A549 (cell line): Measurements from ENCODE around the gene LMNA.

Experiments
- CBX8 ChIP-seq: fragments of 200-600 bp; sonication (generic); IDR thresholded peaks from 2 replicates; pipeline ENCODE4 v1.6.1; 2016
- CEBPB ChIP-seq, 2 experiments: fragments of >200 bp in 1 of 2; sonication (Bioruptor Twin) in 1 of 2; formaldehyde crosslinking in 1 of 2; IDR thresholded peaks; 2 replicates each; pipeline ENCODE4 v1.6.1; 2012 to 2016
- CTCF ChIP-seq: fragments of >200 bp; sonication (Bioruptor Twin); formaldehyde crosslinking; IDR thresholded peaks from 3 replicates; pipeline ENCODE4 v1.5.1; 2016
- EP300 ChIP-seq, 2 experiments: fragments of >200 bp; sonication (Bioruptor Twin); formaldehyde crosslinking; IDR thresholded peaks; 2 replicates in 1 of 2; 3 replicates in 1 of 2; pipeline ENCODE4 v1.6.1; 2016 to 2017
- POLR2A ChIP-seq: IDR thresholded peaks from 2 replicates; pipeline ENCODE4 v1.6.1; 2012; ENCODE audit warnings: mild to moderate bottlenecking, low read length
- TF ChIP-seq, protein P1 (sequence below): fragments of 450-650 bp; IDR thresholded peaks from 2 replicates; pipeline ENCODE4 v1.6.1; 2014; ENCODE audit warnings: antibody characterized with exemption

- TF ChIP-seq CTCF (no peak), POLR2A (no peak), CBX8 (no peak), CEBPB (IDR thresholded peaks at IDR 0.05) (no peak), EP300 (IDR thresholded peaks at IDR 0.05) (no peak)
- TF ChIP-seq, protein P1, sequence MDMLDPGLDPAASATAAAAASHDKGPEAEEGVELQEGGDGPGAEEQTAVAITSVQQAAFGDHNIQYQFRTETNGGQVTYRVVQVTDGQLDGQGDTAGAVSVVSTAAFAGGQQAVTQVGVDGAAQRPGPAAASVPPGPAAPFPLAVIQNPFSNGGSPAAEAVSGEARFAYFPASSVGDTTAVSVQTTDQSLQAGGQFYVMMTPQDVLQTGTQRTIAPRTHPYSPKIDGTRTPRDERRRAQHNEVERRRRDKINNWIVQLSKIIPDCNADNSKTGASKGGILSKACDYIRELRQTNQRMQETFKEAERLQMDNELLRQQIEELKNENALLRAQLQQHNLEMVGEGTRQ: no peak
Measured at GRCh38 chr1:156111355-156111962, 3.1 kb upstream of the LMNA start.
